HG02798 (cell line): Measurements from ENCODE around the gene XRCC5.

Experiments used
- ATAC-seq: cut with Tn5 transposase; IDR thresholded peaks from one replicate; pipeline ENCODE4 v1.9.1; 2021; ENCODE audit warnings: mild to moderate bottlenecking; ENCODE audit not compliant: unreplicated experiment, poor library complexity

The XRCC5 gene

GRCh38 chr2:216083464-216084281 lies 25.5 kb upstream of the XRCC5 start:
- no peak for ATAC-seq

- no peak for ATAC-seq
Observed at GRCh38 chr2:216084547-216084946, 24.6 kb upstream of the XRCC5 start.

- ATAC-seq, result no peak
Observed at GRCh38 chr2:216086207-216086893, 22.8 kb upstream of the XRCC5 start.

- ATAC-seq, result peak; percentile 68
Observed at GRCh38 chr2:216090369-216090786, 18.8 kb upstream of the XRCC5 start.

GRCh38 chr2:216092646-216093045 lies 16.5 kb upstream of the XRCC5 start:
- no peak for ATAC-seq

- no peak for ATAC-seq
Observed at GRCh38 chr2:216094701-216095100, 14.4 kb upstream of the XRCC5 start.

- no peak for ATAC-seq
Observed at GRCh38 chr2:216098421-216099334, 10.5 kb upstream of the XRCC5 start.

- no peak for ATAC-seq
Observed at GRCh38 chr2:216101109-216101508, 8.0 kb upstream of the XRCC5 start.

GRCh38 chr2:216103213-216103612 lies 5.9 kb upstream of the XRCC5 start:
- no peak for ATAC-seq

GRCh38 chr2:216104691-216105090 lies 4.5 kb upstream of the XRCC5 start:
- ATAC-seq, result no peak

- no peak for ATAC-seq
Observed at GRCh38 chr2:216107320-216107719, 1.8 kb upstream of the XRCC5 start.

GRCh38 chr2:216107760-216108159 lies 1.4 kb upstream of the XRCC5 start:
- ATAC-seq, result no peak

- no peak for ATAC-seq
Observed at GRCh38 chr2:216108310-216108966, 710 bp upstream of the XRCC5 start.

GRCh38 chr2:216109962-216110614 lies 940 bp downstream of the XRCC5 start:
- ATAC-seq, result no peak

GRCh38 chr2:216110620-216111019 lies 1.5 kb downstream of the XRCC5 start:
- no peak for ATAC-seq

- ATAC-seq, result no peak
Observed at GRCh38 chr2:216111122-216111521, 2.0 kb downstream of the XRCC5 start.

GRCh38 chr2:216112926-216113325 lies 3.8 kb downstream of the XRCC5 start:
- no peak for ATAC-seq

- ATAC-seq, result peak; percentile 70
Observed at GRCh38 chr2:216113572-216113971, 4.4 kb downstream of the XRCC5 start.

- ATAC-seq, result no peak
Observed at GRCh38 chr2:216114382-216114713, 5.2 kb downstream of the XRCC5 start.
